OCI-LY7 (cell line): Measurements from ENCODE around the gene BOD1L1. TPM values are rescaled to one million over a fixed set of nuclear protein-coding genes. Genes with fewer than 3 reads are reported as not detected.

Experiments used
- Bru-seq: library from RNA; stranded (reverse); fragments of 400-500 nt; gene quantifications from one replicate; lab custom pipeline; 2021; lab: Mats Ljungman, UMichigan
- BruChase-seq, 2 experiments: library from RNA; stranded (reverse); fragments of 400-500 nt; gene quantifications; one replicate each; lab custom pipeline; 2021; lab: Mats Ljungman, UMichigan
- BruUV-seq: library from RNA; stranded (reverse); fragments of 400-500 nt; replicated peaks from 2 replicates; lab custom pipeline; 2021; lab: Mats Ljungman, UMichigan
- CTCF ChIA-PET: fragments of 300-600 bp; sonication (Branson Sonifier 250); formaldehyde crosslinking; loops from one replicate; lab custom pipeline; 2022; ENCODE audit warnings: antibody characterized with exemption; ENCODE audit not compliant: unreplicated experiment; lab: Charles Lee
- POLR2A ChIA-PET: fragments of 300-600 bp; sonication (Branson Sonifier 250); formaldehyde crosslinking; loops from one replicate; lab custom pipeline; 2022; ENCODE audit warnings: antibody characterized with exemption; lab: Charles Lee
- DNase-seq: peaks from one replicate; pipeline ENCODE4 v3.0.0-alpha.2; 2015; ENCODE audit warnings: low spot score
- H2AFZ ChIP-seq: fragments of 200-600 bp; sonication (generic), shearing (Covaris generic); 2 replicates; pipeline ENCODE4 v1.6.1; 2014; ENCODE audit warnings: mild to moderate bottlenecking, antibody characterized with exemption, low read length, moderate library complexity
- H3K27ac ChIP-seq: fragments of 200-600 bp; sonication (generic); 2 replicates; pipeline ENCODE4 v1.5.1; 2014; ENCODE audit warnings: mixed run types, low read depth, mild to moderate bottlenecking, moderate library complexity, low read length, inconsistent platforms; ENCODE audit not compliant: poor library complexity, severe bottlenecking
- H3K36me3 ChIP-seq: fragments of 200-600 bp; sonication (generic); 2 replicates; pipeline ENCODE4 v1.6.1; 2014; ENCODE audit warnings: mild to moderate bottlenecking, antibody characterized with exemption, low read length, moderate library complexity, mixed read lengths; ENCODE audit not compliant: insufficient read depth
- H3K4me1 ChIP-seq: fragments of 200-600 bp; sonication (generic); 2 replicates; pipeline ENCODE4 v1.5.1; 2014; ENCODE audit warnings: mild to moderate bottlenecking, low read length; ENCODE audit not compliant: insufficient read depth, poor library complexity, severe bottlenecking
- H3K4me2 ChIP-seq: fragments of 200-600 bp; sonication (generic); 2 replicates; pipeline ENCODE4 v1.6.1; 2014; ENCODE audit warnings: mild to moderate bottlenecking, low read length
- H3K4me3 ChIP-seq: fragments of 200-600 bp; sonication (generic); 2 replicates; pipeline ENCODE4 v1.5.1; 2014; ENCODE audit warnings: mild to moderate bottlenecking, low read depth, low read length; ENCODE audit not compliant: poor library complexity, severe bottlenecking
- H3K79me2 ChIP-seq: fragments of 200-600 bp; sonication (generic); 2 replicates; pipeline ENCODE4 v1.6.1; 2016; ENCODE audit warnings: low read depth, mild to moderate bottlenecking, low read length, moderate library complexity, mixed read lengths; ENCODE audit not compliant: insufficient read depth
- H3K9me2 ChIP-seq: fragments of 200-600 bp; sonication (generic); 2 replicates; pipeline ENCODE4 v1.6.1; 2016; ENCODE audit warnings: mild to moderate bottlenecking, low read length, mixed read lengths; ENCODE audit not compliant: insufficient read depth
- H3K9me3 ChIP-seq: fragments of 200-600 bp; sonication (generic); 2 replicates; pipeline ENCODE4 v1.6.1; 2014; ENCODE audit warnings: mild to moderate bottlenecking, mixed run types, low read length, mixed read lengths
- H4K20me1 ChIP-seq: fragments of 200-600 bp; sonication (generic); 2 replicates; pipeline ENCODE4 v1.6.1; 2014; ENCODE audit warnings: mild to moderate bottlenecking, antibody characterized with exemption, low read length, moderate library complexity, mixed read lengths; ENCODE audit not compliant: insufficient read depth
- CTCF ChIP-seq: fragments of 200-600 bp; sonication (generic); conservative IDR thresholded peaks from 2 replicates; pipeline ENCODE4 v1.5.1; 2014; ENCODE audit warnings: mild to moderate bottlenecking, antibody characterized with exemption, low read length, moderate library complexity, mixed read lengths
- EZH2phosphoT487 ChIP-seq: fragments of 200-600 bp; sonication (generic); IDR thresholded peaks from 2 replicates; pipeline ENCODE4 v1.6.1; 2018; ENCODE audit warnings: low read depth, borderline replicate concordance, mild to moderate bottlenecking, mixed run types, antibody characterized with exemption, low read length, moderate library complexity, mixed read lengths
- intact Hi-C: fragments of 100-400 bp; cut with micrococcal nuclease; formaldehyde crosslinking; loops from one replicate; pipeline ENCODE4 v1.10.0; 2022; ENCODE audit not compliant: unreplicated experiment
- long read RNA-seq: library from polyadenylated mRNA; stranded (forward); transcript quantifications from one replicate; pipeline ENCODE4 v2.0.0, GENCODE V29; 2022
- total RNA-seq, 2 experiments: library from RNA; depleted of rRNA in 1 of 2; stranded (reverse); fragments of >200 nt in 1 of 2; shearing (Covaris generic) in 1 of 2; gene quantifications; 2 replicates each; pipeline ENCODE4 v1.2.3, GENCODE V29; 2014 to 2022

Gene BOD1L1
- total RNA-seq (2014; rRNA removed; shearing (Covaris generic)), result 24.0 and 38.8 TPM in 2 replicates
- 49.6 and 55.7 TPM in 2 replicates for total RNA-seq (2022)
- Bru-seq, nascent RNA, result percentile 89 among the genes with signal in this experiment
- percentile 89 among the genes with signal in this experiment for BruChase-seq, experiment 1, labeled RNA remaining after a 6-hour chase
- percentile 91 among the genes with signal in this experiment for BruChase-seq, experiment 2, labeled RNA remaining after a 2-hour chase
- long read RNA-seq, full-length matches to known transcripts, result 1 of 46 reads
- long read RNA-seq, partial matches to known transcripts, result 36 of 46 reads
- long read RNA-seq, other reads (novel, unspliced or antisense), result 9 of 46 reads

- peak; percentile 50 for TF ChIP-seq CTCF
- TF ChIP-seq EZH2phosphoT487, result no peak
- H3K79me2 ChIP-seq, result peaks cover 53% of the 10 kb centered on the region
- POLR2A ChIA-PET, result interaction anchor here (0.5 to 2.5 kb wide), 8 partner anchors 10 to 144 kb away, joined by 3 to 8 read pairs (median 4); no protein-coding TSS in a partner anchor
- intact Hi-C loops, result loop anchor here (5.0 kb wide), 1 partner anchor 1375 kb away; the partner anchor contains the start of gene CPEB2
- no peaks in the 10 kb centered on the region for H3K9me3 ChIP-seq
- peaks cover 18% of the 10 kb centered on the region for H3K4me1 ChIP-seq
- H3K4me2 ChIP-seq, result peak within 1 kb of the TSS; percentile 95
- TSS peak; percentile 91 for BruUV-seq
- peak; percentile 88 for DNase-seq
- H3K27ac ChIP-seq, result peak within 1 kb of the TSS; percentile 56
- CTCF ChIA-PET, result interaction anchor here (0.9 kb wide), 1 partner anchor 1376 kb away, joined by 3 read pairs; no protein-coding TSS in a partner anchor
- peaks cover 16% of the 10 kb centered on the region; the same call in 1 of the 2 replicates for H4K20me1 ChIP-seq
- H2AFZ ChIP-seq, result peak within 1 kb of the TSS; percentile 79
- H3K4me3 ChIP-seq, result peak within 1 kb of the TSS; percentile 98
- H3K9me2 ChIP-seq, result no peaks in the 10 kb centered on the region
- H3K36me3 ChIP-seq, result peaks cover 12% of the 10 kb centered on the region
Measured at GRCh38 chr4:13627606-13628311, at the start of gene BOD1L1. BOD1L1 (minus strand) TSS chr4:13627725; CDS start chr4:13627587, 138 bp downstream.

- ChIA-PET POLR2A (interaction anchor here (1.1 kb wide), 1 partner anchor 42 kb away, joined by 4 read pairs; no protein-coding TSS in a partner anchor), CTCF (no interaction called here)
- H3K4me2 ChIP-seq, result no peak overlapping the region
- H3K79me2 ChIP-seq, result no peaks in the 10 kb centered on the region
- TF ChIP-seq EZH2phosphoT487, result no peak
- no peak for TF ChIP-seq CTCF
- H3K9me2 ChIP-seq, result no peaks in the 10 kb centered on the region
- H4K20me1 ChIP-seq, result no peaks in the 10 kb centered on the region
- intact Hi-C loops, result no loop called here
- no peaks in the 10 kb centered on the region for H3K9me3 ChIP-seq
- no peaks in the 10 kb centered on the region for H3K4me1 ChIP-seq
- H3K27ac ChIP-seq, result no peak overlapping the region
- H3K4me3 ChIP-seq, result no peak overlapping the region
- DNase-seq, result no peak
- no peaks in the 10 kb centered on the region for H3K36me3 ChIP-seq
- BruUV-seq, result no TSS peak
- H2AFZ ChIP-seq, result no peak overlapping the region
Measured at GRCh38 chr4:13674971-13675370, 47.4 kb upstream of the BOD1L1 start.
